Right lobe of liver (tissue), 4 donors: ENCODE results near the gene PPM1F.

Experiments
- POLR2A ChIP-seq: fragments of 450-650 bp; IDR thresholded peaks from one replicate; pipeline ENCODE4 v1.6.1; 2017; ENCODE audit warnings: antibody characterized with exemption, mild to moderate bottlenecking
- TF ChIP-seq, protein P1 (sequence below), 4 donors: fragments of 200-600 bp in 3 of 4; fragments of 450-650 bp in 1 of 4; IDR thresholded peaks; one replicate each; pipeline versions ENCODE4 v1.5.1 to v1.8.0; 2016 to 2022; ENCODE audit warnings: antibody characterized with exemption in 4 of 4, mild to moderate bottlenecking in 2 of 4
- donor health status: DM: no; HTN: no; CAD: no.
- donor health status: DM: no; HTN: no; CAD: no.
- donor health status: DM: no; HTN: yes; CAD: no.

DNA sequence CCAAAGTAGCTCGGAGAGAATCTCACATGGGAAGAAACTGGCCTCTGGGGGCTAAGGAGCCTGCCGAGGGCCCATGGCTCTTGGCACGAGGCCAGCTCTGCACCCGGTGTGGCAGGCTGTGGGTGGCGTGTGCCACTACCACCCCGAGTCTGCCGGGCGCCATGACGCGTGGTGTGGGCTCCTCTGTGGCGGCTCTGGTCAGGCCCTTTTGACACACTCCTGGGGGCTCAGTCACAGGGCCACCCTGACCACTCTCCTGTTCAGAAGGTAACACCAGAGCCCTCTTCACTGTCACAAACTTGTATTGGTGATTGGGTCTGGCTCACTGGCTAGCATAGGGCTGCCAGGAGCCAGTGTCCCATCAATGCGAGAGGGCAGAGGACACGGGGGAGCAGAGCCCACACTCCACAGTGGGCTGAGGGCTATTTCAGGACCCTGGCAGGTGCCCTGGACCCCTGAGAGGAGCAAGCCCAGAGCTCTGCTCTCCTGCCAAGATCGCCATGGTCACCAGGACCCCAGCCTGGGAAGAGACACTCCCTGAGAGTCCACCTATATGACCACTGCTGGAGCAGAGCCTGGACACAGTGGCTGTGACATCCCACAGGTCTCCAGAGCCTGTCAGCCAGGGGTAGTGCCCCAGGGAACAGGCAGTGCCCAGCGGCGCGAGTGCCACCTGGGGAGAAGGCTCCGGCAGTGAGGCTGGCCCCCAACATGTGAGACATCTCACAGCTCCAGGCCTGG, 8.6 kb upstream of the PPM1F start:
- no peak for TF ChIP-seq POLR2A
- TF ChIP-seq, protein P1, sequence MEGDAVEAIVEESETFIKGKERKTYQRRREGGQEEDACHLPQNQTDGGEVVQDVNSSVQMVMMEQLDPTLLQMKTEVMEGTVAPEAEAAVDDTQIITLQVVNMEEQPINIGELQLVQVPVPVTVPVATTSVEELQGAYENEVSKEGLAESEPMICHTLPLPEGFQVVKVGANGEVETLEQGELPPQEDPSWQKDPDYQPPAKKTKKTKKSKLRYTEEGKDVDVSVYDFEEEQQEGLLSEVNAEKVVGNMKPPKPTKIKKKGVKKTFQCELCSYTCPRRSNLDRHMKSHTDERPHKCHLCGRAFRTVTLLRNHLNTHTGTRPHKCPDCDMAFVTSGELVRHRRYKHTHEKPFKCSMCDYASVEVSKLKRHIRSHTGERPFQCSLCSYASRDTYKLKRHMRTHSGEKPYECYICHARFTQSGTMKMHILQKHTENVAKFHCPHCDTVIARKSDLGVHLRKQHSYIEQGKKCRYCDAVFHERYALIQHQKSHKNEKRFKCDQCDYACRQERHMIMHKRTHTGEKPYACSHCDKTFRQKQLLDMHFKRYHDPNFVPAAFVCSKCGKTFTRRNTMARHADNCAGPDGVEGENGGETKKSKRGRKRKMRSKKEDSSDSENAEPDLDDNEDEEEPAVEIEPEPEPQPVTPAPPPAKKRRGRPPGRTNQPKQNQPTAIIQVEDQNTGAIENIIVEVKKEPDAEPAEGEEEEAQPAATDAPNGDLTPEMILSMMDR (IDR thresholded peaks at IDR 0.05) = no peak
